Caco-2 (cell line): ENCODE data around the gene CCDC190. TPM values are rescaled to one million over a fixed set of nuclear protein-coding genes. Genes with fewer than 3 reads are reported as not detected.

Experiments
- BruUV-seq: library from RNA; stranded (reverse); fragments of 400-500 nt; replicated peaks from 2 replicates; lab custom pipeline; 2021; lab: Mats Ljungman, UMichigan
- CTCF ChIA-PET: fragments of 300-600 bp; sonication (Branson Sonifier 250); formaldehyde crosslinking; loops from one replicate; lab custom pipeline; 2022; ENCODE audit warnings: antibody characterized with exemption; lab: Charles Lee
- POLR2A ChIA-PET: fragments of 300-600 bp; sonication (Branson Sonifier 250); formaldehyde crosslinking; loops from one replicate; lab custom pipeline; 2022; ENCODE audit warnings: antibody characterized with exemption; lab: Charles Lee
- DNase-seq, 2 experiments: peaks; one replicate each; pipeline versions ENCODE4 v3.0.0 to v3.0.0-alpha.2; 2020 to 2022
- H3K27me3 ChIP-seq: replicated peaks from 2 replicates; pipeline ENCODE4 v1.6.0; 2011; ENCODE audit warnings: low read length; ENCODE audit not compliant: control insufficient read depth, insufficient read depth
- H3K36me3 ChIP-seq: 2 replicates; pipeline ENCODE4 v1.5.1; 2011; ENCODE audit warnings: low read length; ENCODE audit not compliant: control insufficient read depth, insufficient read depth
- H3K4me1 ChIP-seq: fragments of 250-450 bp; sonication (Bioruptor Pico); 2 replicates; pipeline ENCODE4 v1.5.1; 2020; ENCODE audit warnings: mild to moderate bottlenecking
- H3K4me3 ChIP-seq: 2 replicates; pipeline ENCODE4 v1.5.1; 2011; ENCODE audit warnings: low read depth, mild to moderate bottlenecking, control low read depth, low read length
- H3K9me3 ChIP-seq: fragments of 250-450 bp; sonication (Bioruptor Pico); 2 replicates; pipeline ENCODE4 v1.5.1; 2020; ENCODE audit warnings: mild to moderate bottlenecking, moderate library complexity
- H3K27ac Mint-ChIP-seq: one replicate; pipeline ENCODE4 v1.8.0; 2022; ENCODE audit warnings: mixed read lengths; ENCODE audit not compliant: unreplicated experiment
- H3K27me3 Mint-ChIP-seq: one replicate; pipeline ENCODE4 v1.8.0; 2022; ENCODE audit warnings: mixed read lengths; ENCODE audit not compliant: insufficient read depth, unreplicated experiment
- H3K36me3 Mint-ChIP-seq: one replicate; pipeline ENCODE4 v1.8.0; 2022; ENCODE audit warnings: mild to moderate bottlenecking, mixed read lengths; ENCODE audit not compliant: insufficient read depth, unreplicated experiment
- H3K4me1 Mint-ChIP-seq: one replicate; pipeline ENCODE4 v1.8.0; 2022; ENCODE audit warnings: low read depth, mixed read lengths; ENCODE audit not compliant: unreplicated experiment
- H3K4me3 Mint-ChIP-seq: one replicate; pipeline ENCODE4 v1.8.0; 2022; ENCODE audit warnings: mild to moderate bottlenecking, moderate library complexity, mixed read lengths; ENCODE audit not compliant: unreplicated experiment
- H3K9me3 Mint-ChIP-seq: one replicate; pipeline ENCODE4 v1.8.0; 2022; ENCODE audit warnings: mixed read lengths; ENCODE audit not compliant: unreplicated experiment
- intact Hi-C: fragments of 100-400 bp; cut with micrococcal nuclease; formaldehyde crosslinking; loops from one replicate; pipeline ENCODE4 v1.10.0; 2022; ENCODE audit not compliant: unreplicated experiment
- total RNA-seq: library from RNA; stranded (reverse); gene quantifications from 2 replicates; pipeline ENCODE4 v1.2.3, GENCODE V29; 2022
- TF ChIP-seq, protein P1 (sequence below), 2 experiments: fragments of 200-600 bp in 1 of 2; IDR thresholded peaks; 1 replicate in 1 of 2; 2 replicates in 1 of 2; pipeline versions ENCODE4 v1.5.1 to v1.8.0; 2011 to 2022; ENCODE audit warnings: antibody characterized with exemption in 1 of 2, control low read depth in 1 of 2, inconsistent platforms in 1 of 2, low read depth in 1 of 2, low read length in 1 of 2, mild to moderate bottlenecking in 1 of 2, moderate library complexity in 1 of 2; ENCODE audit not compliant: insufficient read depth in 1 of 2, severe bottlenecking in 1 of 2, unreplicated experiment in 1 of 2

CCDC190 gene
- total RNA-seq, 1 experiment from 2014 or later: not detected

DNA sequence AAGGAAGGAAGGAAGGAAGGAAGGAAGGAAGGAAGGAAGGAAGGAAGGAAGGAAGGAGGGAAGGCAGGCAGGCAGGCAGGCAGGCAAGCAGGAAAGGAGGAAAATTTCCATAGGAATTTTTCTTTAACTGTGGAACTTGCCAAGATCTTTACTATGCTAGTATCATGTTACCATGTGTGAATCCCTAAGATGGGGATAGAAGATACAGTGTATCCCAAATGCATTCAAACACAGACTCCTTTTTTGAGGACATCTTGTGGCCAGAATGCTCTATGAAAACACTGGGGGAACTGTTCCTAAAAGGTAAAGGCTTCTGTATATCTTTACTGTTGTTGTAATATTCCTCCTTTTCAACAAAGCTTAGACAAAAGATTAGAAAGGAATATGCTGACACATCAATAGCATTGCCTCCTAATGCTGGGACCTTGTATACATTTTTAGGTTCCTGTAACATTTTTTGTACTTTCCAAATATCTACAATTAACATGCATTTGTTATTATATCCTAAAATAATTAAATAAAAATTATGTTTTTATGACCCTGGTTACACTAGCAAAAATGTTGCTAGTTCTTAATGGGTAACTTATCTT, 20.6 kb downstream of the CCDC190 start:
- BruUV-seq: no TSS peak
- Histone ChIP-seq H3K9me3 (peaks cover 14% of the 10 kb centered on the region), H3K4me3 (no peak overlapping the region), H3K27me3 (no peaks in the 10 kb centered on the region), H3K36me3 (no peaks in the 10 kb centered on the region), H3K4me1 (no peaks in the 10 kb centered on the region)
- intact Hi-C loops: no loop called here
- Mint-ChIP-seq H3K27me3 (peaks cover 3% of the 10 kb centered on the region), H3K27ac (no peak overlapping the region), H3K4me3 (no peak overlapping the region), H3K9me3 (peaks cover 18% of the 10 kb centered on the region), H3K36me3 (no peaks in the 10 kb centered on the region), H3K4me1 (no peaks in the 10 kb centered on the region)
- POLR2A ChIA-PET: no interaction called here
- no peak for DNase-seq
- CTCF ChIA-PET: no interaction called here
- TF ChIP-seq, protein P1, sequence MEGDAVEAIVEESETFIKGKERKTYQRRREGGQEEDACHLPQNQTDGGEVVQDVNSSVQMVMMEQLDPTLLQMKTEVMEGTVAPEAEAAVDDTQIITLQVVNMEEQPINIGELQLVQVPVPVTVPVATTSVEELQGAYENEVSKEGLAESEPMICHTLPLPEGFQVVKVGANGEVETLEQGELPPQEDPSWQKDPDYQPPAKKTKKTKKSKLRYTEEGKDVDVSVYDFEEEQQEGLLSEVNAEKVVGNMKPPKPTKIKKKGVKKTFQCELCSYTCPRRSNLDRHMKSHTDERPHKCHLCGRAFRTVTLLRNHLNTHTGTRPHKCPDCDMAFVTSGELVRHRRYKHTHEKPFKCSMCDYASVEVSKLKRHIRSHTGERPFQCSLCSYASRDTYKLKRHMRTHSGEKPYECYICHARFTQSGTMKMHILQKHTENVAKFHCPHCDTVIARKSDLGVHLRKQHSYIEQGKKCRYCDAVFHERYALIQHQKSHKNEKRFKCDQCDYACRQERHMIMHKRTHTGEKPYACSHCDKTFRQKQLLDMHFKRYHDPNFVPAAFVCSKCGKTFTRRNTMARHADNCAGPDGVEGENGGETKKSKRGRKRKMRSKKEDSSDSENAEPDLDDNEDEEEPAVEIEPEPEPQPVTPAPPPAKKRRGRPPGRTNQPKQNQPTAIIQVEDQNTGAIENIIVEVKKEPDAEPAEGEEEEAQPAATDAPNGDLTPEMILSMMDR (IDR thresholded peaks at IDR 0.05; ENCODE audit: insufficient read depth in 1 of 2, low read depth in 1 of 2, low read length in 1 of 2, severe bottlenecking in 1 of 2, unreplicated experiment in 1 of 2): no peak

DNA sequence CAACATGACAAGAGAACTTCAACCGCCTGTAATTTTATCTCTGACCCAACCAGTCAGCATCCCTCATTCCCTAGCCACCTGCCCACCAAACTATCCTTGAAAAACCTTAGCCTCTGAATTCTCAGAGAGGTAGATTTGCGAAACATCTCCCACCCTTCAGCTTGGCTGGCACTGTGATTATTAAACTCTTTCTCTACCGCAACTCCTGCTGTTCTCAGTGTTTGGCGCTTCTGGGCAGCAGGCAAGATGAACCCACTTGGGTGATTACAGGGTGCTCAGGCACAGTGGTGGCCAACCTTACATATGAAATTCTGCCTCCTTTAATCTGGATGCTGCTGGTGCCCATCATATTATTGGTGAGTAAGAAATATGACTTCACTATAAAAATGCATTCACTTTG, 22.1 kb downstream of the CCDC190 start:
- Mint-ChIP-seq H3K4me3 (no peak overlapping the region), H3K9me3 (peaks cover 18% of the 10 kb centered on the region), H3K27me3 (peaks cover 3% of the 10 kb centered on the region), H3K4me1 (no peaks in the 10 kb centered on the region), H3K27ac (no peak overlapping the region), H3K36me3 (no peaks in the 10 kb centered on the region)
- no TSS peak for BruUV-seq
- TF ChIP-seq, protein P1 (IDR thresholded peaks at IDR 0.05; ENCODE audit: insufficient read depth in 1 of 2, low read depth in 1 of 2, low read length in 1 of 2, severe bottlenecking in 1 of 2, unreplicated experiment in 1 of 2): no peak
- intact Hi-C loops: no loop called here
- Histone ChIP-seq H3K9me3 (peaks cover 14% of the 10 kb centered on the region), H3K4me1 (no peaks in the 10 kb centered on the region), H3K4me3 (no peak overlapping the region), H3K36me3 (no peaks in the 10 kb centered on the region), H3K27me3 (no peaks in the 10 kb centered on the region)
- ChIA-PET POLR2A (no interaction called here), CTCF (no interaction called here)
- no peak for DNase-seq

DNA sequence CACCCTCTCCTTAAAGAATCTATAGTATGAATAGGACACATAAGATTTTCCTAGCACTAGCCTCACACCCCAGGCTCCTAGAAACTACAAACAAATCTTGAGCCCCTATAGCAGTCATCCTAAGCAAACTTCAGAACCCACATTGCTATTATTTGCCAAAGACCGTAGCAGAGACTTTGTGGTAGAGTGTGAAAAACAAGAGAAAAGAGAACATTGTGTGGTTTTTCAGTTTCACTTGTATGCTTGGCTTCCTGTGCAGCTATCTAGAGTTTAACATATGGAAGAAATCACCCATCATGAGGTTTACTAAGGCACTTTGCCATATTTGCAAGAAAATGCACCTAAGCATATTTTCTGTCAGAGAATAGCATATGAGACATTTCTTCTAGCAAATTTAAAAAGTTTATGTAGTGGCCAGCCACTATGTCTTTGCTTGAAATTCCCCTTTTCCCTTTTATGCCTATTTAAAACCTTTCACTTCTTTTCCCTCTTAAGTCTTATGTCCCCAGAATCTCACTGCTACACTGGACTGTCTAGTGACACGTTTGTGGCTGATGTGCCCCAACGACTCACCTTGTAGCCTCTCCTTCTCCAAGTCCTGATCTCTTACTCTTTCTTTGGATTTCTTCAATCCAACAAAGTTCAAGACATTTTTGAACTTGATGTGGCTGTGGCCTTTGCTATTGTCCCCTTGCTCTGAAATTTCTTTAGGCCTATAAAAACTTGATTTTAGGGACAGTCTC, 25.6 kb downstream of the CCDC190 start:
- peaks cover 14% of the 10 kb centered on the region for H3K9me3 ChIP-seq
- Mint-ChIP-seq H3K4me3 (no peak overlapping the region), H3K27me3 (peaks cover 3% of the 10 kb centered on the region), H3K27ac (no peak overlapping the region), H3K4me1 (no peaks in the 10 kb centered on the region), H3K9me3 (peaks cover 18% of the 10 kb centered on the region), H3K36me3 (no peaks in the 10 kb centered on the region)
- intact Hi-C loops: no loop called here
- TF ChIP-seq, protein P1 (IDR thresholded peaks at IDR 0.05; ENCODE audit: insufficient read depth in 1 of 2, low read depth in 1 of 2, low read length in 1 of 2, severe bottlenecking in 1 of 2, unreplicated experiment in 1 of 2): no peak
- no peak overlapping the region for H3K4me3 ChIP-seq
- POLR2A ChIA-PET: no interaction called here
- H3K36me3 ChIP-seq: no peaks in the 10 kb centered on the region
- no peaks in the 10 kb centered on the region for H3K27me3 ChIP-seq
- no peak for DNase-seq
- H3K4me1 ChIP-seq: no peaks in the 10 kb centered on the region
- BruUV-seq: no TSS peak
- CTCF ChIA-PET: no interaction called here
